Neural progenitor cell (in vitro differentiated cells): Measurements from ENCODE around the gene HHATL.

Experiments
- EZH2 ChIP-seq: fragments of 200-600 bp; sonication (generic); IDR thresholded peaks from 2 replicates; pipeline ENCODE4 v1.6.1; 2017; ENCODE audit warnings: antibody characterized with exemption, mild to moderate bottlenecking, moderate library complexity
- EZH2phosphoT487 ChIP-seq: fragments of 200-600 bp; sonication (generic); IDR thresholded peaks from 2 replicates; pipeline ENCODE4 v1.6.1; 2017; ENCODE audit warnings: antibody characterized with exemption

DNA sequence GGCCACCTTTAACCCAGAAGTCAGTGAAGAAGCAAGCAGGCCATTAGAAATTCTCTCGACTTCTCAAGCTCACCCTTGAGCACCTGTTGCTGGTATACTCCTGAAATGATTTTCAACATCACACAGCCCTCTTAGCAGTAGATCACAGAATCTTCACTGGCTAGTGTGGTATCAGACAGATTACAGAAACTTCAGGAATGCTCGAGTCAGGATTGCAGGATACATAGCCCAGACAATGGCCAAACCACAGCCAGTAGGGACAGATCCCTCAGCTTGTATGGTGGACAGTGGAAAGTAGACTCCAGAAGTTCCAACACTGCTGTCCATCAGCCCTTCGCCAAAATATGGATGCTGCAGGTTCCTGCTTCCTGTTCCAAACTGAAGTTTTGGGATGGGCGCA is 21.8 kb downstream of the HHATL start:
- TF ChIP-seq EZH2phosphoT487 (no peak), EZH2 (no peak)
